Loucy (cell line): ENCODE measurements around the gene ZBED1.

Experiments
- EZH2phosphoT487 ChIP-seq: fragments of 200-600 bp; IDR thresholded peaks from 2 replicates; pipeline ENCODE4 v1.6.1; 2018; ENCODE audit warnings: antibody characterized with exemption, mild to moderate bottlenecking, moderate library complexity, borderline replicate concordance
- TF ChIP-seq, protein P1 (sequence below): fragments of 200-600 bp; sonication (generic); conservative IDR thresholded peaks from 2 replicates; pipeline ENCODE4 v1.5.1; 2014; ENCODE audit warnings: mild to moderate bottlenecking, antibody characterized with exemption, low read length

GRCh38 chrX:2449135-2449886, 51.5 kb downstream of the ZBED1 start:
- TF ChIP-seq, protein P1, sequence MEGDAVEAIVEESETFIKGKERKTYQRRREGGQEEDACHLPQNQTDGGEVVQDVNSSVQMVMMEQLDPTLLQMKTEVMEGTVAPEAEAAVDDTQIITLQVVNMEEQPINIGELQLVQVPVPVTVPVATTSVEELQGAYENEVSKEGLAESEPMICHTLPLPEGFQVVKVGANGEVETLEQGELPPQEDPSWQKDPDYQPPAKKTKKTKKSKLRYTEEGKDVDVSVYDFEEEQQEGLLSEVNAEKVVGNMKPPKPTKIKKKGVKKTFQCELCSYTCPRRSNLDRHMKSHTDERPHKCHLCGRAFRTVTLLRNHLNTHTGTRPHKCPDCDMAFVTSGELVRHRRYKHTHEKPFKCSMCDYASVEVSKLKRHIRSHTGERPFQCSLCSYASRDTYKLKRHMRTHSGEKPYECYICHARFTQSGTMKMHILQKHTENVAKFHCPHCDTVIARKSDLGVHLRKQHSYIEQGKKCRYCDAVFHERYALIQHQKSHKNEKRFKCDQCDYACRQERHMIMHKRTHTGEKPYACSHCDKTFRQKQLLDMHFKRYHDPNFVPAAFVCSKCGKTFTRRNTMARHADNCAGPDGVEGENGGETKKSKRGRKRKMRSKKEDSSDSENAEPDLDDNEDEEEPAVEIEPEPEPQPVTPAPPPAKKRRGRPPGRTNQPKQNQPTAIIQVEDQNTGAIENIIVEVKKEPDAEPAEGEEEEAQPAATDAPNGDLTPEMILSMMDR = no peak
- no peak for TF ChIP-seq EZH2phosphoT487
